HG02763 (cell line): ENCODE data around the gene PRSS56.
"Not testable (repeated sequence)": the region's sequence is repeated elsewhere in the genome, so short reads cannot be mapped to it uniquely, and the experiment has no call there.

Experiments used
- ATAC-seq: cut with Tn5 transposase; IDR thresholded peaks from one replicate; pipeline ENCODE4 v1.9.1; 2021; ENCODE audit warnings: mild to moderate bottlenecking, moderate library complexity; ENCODE audit not compliant: unreplicated experiment

Gene PRSS56

GRCh38 chr2:232524771-232525170 is 4.6 kb downstream of the PRSS56 start:
- no peak for ATAC-seq

- ATAC-seq, result no peak
Observed at GRCh38 chr2:232525199-232525598, 5.0 kb downstream of the PRSS56 start.

- ATAC-seq, result no peak
Observed at GRCh38 chr2:232525791-232526371, 5.7 kb downstream of the PRSS56 start, which contains the start of gene CHRND. Gene CHRND, plus strand, starts transcription at chr2:232526160. Its CDS starts 56 bp downstream, at chr2:232526216.

DNA sequence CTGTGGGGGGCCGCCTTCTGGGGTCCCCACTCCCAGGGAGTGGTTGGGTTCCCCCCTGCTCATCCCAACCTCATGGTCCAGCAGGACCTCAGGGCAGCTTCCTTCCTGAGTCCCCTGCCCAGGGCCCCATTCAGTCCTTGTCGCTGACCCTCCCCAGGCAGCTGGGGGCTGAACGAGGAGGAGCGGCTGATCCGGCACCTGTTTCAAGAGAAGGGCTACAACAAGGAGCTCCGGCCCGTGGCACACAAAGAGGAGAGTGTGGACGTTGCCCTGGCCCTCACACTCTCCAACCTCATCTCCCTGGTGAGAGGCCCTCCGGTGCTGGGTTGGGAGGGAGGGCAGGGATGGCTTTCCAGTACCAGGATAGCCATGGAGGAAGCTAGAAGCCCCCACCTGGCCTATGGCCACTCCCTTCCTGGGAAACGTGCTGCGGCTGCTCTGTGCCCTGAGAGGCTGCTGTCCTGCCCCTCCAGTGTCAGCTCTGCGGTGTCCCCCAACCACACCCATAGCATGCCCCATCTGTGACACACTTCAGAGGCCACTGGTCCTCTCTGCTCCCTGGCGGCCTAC is 6.3 kb downstream of the PRSS56 start:
- no peak for ATAC-seq

GRCh38 chr2:232527905-232528470 is 7.8 kb downstream of the PRSS56 start:
- ATAC-seq, result no peak

DNA sequence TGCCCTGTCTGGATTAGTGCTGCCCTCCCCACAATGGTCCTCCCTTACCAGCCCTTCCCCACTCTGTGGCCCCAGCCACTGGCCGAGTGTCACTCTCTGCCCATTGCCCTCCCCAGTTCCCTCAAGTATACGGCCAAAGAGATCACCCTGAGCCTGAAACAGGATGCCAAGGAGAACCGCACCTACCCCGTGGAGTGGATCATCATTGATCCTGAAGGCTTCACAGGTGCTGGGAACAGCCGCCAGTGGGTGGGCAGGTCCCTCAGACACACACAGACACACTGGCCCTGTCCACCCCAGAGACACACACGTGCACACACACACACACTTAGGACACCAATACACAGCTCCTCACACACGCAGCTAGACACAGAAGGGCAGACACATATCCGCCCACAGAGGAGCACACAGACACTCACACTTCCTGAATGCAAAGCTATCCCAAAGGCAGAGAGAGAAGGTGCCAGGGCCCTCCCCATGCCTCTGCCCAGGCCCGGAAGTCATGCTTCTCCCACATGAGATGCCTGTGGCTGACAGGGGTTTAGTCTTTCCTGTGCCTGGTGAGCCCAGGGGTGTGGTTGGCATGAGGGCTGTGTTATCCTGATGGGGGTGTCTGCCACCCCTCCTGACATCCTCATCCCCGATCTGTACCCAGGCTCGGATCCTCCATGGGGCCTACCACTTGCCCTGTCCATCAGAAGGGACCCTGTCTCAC is 8.7 kb downstream of the PRSS56 start:
- no peak for ATAC-seq

DNA sequence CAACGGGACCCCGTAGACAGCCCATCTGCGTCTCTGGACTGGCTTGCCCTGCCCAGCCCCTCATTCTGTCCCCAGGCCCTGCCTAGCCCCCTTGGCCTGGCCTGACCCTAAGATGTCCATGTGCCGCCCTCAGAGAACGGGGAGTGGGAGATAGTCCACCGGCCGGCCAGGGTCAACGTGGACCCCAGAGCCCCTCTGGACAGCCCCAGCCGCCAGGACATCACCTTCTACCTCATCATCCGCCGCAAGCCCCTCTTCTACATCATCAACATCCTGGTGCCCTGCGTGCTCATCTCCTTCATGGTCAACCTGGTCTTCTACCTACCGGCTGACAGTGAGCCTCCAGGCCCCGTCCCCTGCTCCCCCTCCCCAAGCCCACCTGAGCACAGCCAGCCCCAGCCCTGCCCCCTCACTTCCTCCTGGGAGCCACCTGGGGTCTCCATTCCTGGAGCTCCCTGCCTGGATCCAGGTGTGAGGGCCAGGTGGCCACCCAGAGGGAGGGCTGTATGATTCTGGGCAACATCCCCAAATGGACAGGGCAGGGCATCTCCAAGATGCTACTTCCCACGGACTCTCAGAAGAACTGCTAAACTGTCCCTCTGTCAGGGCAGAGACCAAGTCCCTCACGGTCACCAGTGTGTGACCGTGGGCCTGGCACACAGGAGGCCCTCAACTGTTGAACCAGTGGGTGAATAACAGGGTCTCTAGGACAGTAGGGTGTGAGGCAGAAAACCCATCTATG is 9.8 kb downstream of the PRSS56 start:
- no peak for ATAC-seq

DNA sequence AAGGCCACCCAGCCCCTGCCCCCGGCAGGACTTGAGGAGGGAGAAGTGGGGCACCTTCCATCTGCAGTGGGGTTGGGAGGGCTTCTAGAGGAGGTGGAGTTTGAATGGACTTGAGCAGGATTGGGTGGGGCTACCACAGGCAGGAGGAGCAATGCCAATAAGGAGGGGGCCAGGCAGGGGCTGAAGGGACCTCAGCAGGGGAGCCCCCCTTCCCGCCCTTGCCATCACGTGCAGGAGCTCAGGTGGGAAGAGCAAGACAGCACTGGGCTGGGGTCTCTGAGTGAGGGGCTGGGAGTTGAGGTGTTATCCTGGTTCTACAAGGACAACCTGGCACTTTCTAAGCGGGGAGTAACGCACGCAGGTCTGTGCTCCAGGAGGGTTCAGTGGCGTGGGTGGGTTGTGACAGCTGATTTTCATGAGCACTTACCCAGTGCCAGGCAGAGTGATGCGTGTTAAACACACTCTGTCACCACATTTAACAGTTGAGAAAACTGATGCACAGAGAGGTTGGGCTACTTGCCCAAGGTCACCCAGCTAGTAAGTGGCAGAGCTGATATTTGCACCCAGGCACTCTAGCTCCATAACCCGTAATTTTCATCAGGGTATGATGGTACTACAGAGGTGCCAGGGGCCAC is 10.6 kb downstream of the PRSS56 start:
- ATAC-seq, result no peak

GRCh38 chr2:232532419-232532818 is 12.2 kb downstream of the PRSS56 start:
- no peak for ATAC-seq

GRCh38 chr2:232532821-232533220 is 12.6 kb downstream of the PRSS56 start:
- ATAC-seq, result not testable (repeated sequence)

DNA sequence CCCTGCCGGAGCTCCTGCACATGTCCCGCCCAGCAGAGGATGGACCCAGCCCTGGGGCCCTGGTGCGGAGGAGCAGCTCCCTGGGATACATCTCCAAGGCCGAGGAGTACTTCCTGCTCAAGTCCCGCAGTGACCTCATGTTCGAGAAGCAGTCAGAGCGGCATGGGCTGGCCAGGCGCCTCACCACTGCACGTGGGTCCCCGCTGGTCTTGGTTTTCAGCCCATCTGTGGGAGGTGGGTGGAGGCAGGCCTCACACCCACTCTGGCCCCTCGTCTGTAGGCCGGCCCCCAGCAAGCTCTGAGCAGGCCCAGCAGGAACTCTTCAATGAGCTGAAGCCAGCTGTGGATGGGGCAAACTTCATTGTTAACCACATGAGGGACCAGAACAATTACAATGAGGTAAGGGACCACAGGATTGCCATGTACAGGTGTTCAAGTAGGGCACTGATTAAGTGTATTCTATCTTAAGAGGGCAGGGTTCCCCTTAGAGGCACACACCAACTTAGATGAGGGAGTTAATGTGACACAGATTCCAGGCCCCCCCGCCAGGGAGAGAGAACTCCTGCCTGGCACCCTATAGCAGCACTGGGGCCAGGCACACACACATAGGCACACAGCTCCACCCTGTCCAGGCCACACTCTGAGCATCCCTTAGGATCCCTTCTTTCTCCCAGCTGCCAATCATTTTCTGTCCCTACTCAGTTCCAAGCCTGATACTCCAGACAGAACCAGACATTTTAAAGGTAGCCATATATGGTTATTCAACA is 13.9 kb downstream of the PRSS56 start:
- no peak for ATAC-seq

DNA sequence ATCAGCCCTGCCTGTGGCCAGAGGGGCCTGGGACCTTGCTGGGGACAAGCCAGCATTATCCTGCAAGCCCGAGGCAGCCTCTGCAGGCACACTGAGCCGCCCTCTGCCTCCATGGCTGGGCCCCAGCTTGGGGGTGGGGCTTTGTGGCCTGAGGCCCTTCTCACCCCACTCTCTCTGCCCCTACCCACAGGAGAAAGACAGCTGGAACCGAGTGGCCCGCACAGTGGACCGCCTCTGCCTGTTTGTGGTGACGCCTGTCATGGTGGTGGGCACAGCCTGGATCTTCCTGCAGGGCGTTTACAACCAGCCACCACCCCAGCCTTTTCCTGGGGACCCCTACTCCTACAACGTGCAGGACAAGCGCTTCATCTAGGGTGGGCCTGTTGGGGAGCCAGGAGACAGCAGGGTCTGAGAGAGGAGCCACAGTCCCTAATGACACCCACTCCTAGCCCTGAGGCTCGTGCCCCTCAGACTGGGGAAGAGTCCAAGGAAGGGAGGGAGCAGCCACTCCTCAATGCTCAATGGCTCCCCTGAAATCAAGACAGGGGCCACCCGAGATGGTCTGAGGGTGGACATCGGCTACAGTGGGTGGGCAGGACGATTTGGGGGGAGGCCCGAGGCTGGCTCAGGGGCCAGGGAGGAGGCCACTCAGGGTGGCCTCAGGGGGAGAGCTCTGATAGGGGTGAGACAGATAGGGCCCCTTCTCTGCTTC is 14.9 kb downstream of the PRSS56 start:
- no peak for ATAC-seq

DNA sequence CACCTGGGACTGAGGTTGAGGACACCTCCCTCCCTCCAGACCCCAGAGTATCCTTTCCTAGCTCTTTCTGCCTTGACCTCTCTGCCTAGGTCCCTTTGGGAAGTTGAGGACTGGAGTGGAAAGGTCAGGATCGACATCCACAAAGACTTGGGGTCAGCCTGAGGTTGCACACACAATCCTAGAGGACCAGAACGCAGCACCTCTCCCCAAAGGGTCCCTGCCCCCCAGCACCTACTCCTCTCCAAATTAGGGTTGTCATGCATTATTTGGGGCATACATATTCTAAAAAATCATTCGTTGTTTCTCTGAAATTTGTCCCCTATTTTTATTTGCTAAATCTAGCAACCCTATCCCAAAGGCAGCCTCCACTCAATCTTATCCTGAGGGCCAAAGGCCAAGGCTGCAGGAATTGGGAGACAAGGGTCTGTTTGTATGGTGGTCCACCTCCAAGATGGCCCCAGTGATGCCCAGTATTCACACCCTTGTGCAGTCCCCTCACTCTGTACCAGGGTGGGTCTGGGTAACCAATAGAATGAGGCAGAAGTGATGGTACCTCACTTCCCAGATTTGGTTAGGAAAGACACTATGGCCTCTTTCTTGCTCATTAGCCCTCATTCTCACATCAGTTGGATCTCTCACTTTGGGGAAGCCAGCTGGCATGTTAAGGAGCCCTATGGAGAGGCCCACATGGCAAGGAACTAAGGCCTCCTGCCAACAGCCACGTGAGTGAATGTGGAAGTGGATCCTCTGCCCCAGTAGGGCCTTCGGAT is 15.8 kb downstream of the PRSS56 start:
- no peak for ATAC-seq

DNA sequence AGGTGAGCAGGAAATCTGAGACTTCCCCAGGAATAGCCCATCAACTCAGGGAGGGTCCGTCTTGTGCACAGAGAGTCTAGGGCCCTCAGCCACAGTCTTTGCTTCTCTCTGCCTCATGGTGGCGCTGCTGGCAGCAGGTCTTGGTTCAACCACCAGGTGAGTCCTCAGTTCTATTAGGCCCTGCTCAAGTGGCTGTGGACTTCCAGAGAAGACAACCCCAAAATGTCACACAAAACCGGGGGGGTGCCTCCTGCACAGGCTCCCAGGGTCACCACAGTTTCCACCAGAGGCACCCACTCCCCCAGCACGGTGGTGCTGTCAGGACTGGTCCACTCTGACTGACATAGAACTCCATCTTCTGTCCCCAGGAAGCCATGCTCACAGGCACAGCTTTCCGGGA is 16.9 kb downstream of the PRSS56 start:
- ATAC-seq, result no peak

DNA sequence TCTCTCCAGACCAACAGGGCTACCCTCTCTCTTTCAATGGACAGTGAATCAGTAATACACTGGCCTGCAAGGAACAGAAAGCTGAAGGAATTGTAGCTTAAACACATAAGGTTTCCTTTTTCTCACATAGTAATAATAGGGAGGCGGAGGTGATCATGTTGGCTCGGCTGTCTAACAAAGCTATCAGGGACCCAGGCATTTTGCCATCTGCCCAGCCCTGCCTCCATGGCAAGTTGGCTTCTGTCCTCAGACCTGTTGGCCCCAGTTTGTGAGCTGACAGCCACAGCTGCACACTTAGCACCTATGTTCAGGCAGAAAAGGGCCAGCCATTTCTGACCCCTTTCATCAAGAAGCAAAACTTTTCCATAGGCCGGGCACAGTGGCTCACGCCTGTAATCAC is 17.3 kb downstream of the PRSS56 start:
- ATAC-seq, result no peak

GRCh38 chr2:232538671-232539070 is 18.5 kb downstream of the PRSS56 start:
- no peak for ATAC-seq

DNA sequence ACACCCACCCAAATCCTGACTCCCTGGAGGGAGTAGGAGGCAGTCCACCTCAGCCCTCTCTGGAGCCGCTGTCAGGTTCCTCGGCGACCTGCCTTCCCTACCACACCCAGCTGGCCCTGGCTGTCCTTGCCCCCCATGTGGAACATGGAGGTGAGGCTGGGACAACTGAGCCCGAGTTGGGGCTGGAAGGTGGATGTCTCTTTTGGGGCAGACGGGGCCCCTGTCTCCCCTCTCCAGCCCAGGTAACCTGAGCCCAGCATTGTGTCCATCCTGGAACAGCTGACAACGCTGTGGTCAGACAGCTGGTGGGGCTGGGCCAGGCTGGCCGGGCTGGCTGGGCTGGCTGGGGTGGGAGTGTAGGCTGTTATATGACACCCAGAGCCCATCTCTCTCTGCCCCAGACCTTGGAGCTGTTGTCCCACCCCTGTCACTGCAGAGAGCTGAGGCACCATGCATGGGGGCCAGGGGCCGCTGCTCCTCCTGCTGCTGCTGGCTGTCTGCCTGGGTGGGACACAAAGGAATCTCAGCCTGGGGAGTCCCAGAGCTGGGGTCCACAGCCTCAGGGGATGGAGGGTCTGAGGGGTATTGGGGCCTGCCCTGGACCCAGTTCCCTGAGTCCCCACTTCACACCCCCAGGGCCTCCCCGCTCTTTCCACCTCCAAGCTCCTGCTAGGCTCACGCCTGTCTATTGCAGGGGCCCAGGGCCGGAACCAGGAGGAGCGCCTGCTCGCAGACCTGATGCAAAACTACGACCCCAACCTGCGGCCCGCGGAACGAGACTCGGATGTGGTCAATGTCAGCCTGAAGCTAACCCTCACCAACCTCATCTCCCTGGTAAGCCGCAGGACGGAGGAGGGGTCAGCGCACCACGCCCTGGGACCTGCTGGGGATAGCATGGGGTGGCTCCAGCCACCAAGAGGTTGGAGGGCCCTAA is 19.4 kb downstream of the PRSS56 start, which contains the start of gene CHRNG:
TSS of gene CHRNG (plus strand) at position 395 of the 934 bp plus-strand sequence. CDS start at position 451, 56 bp downstream.
- no peak for ATAC-seq
